Thyroid gland (tissue), 4 donors: ENCODE data around the gene CIAO2B. TPM values are rescaled to one million over a fixed set of nuclear protein-coding genes. Genes with fewer than 3 reads are reported as not detected.
A peak's percentile ranks its signal among the peaks of the same experiment; 100 is the strongest.
"Not testable (repeated sequence)": the region's sequence is repeated elsewhere in the genome, so short reads cannot be mapped to it uniquely, and the experiment has no call there.

Experiments used
- DNase-seq, 2 donors: peaks; one replicate each; pipeline ENCODE4 v3.0.0-alpha.2; 2019
- H3K27ac ChIP-seq, 3 donors: fragments of 200-600 bp; sonication (generic); 1 replicate in 2 of 3; 2 replicates in 1 of 3; pipeline ENCODE4 v1.5.1; 2016 to 2019; ENCODE audit warnings: mild to moderate bottlenecking in 1 of 3, moderate library complexity in 1 of 3
- H3K27me3 ChIP-seq: fragments of 200-600 bp; sonication (generic); one replicate; pipeline ENCODE4 v1.5.1; 2019
- H3K36me3 ChIP-seq, 2 donors: fragments of 200-600 bp; sonication (generic); one replicate each; pipeline ENCODE4 v1.5.1; 2016 to 2019
- H3K4me1 ChIP-seq, 2 donors: fragments of 200-600 bp; sonication (generic); one replicate each; pipeline ENCODE4 v1.5.1; 2017 to 2019
- H3K4me3 ChIP-seq, 3 donors: fragments of 200-600 bp; sonication (generic); replicated peaks in 1 of 3; 1 replicate in 2 of 3; 2 replicates in 1 of 3; pipeline ENCODE4 v1.5.1; 2016; ENCODE audit warnings: mild to moderate bottlenecking in 1 of 3
- H3K9me3 ChIP-seq: fragments of 200-600 bp; sonication (generic); one replicate; pipeline ENCODE4 v1.5.1; 2017
- POLR2A ChIP-seq, 2 donors: fragments of 450-650 bp; IDR thresholded peaks; one replicate each; pipeline ENCODE4 v1.6.1; 2017; ENCODE audit warnings: antibody characterized with exemption in 2 of 2, mild to moderate bottlenecking in 2 of 2, moderate library complexity in 1 of 2
- WGBS, 2 donors: methylation state at CpG; one replicate each; pipeline ENCODE4 v1.1.5; 2017; 5-methylcytosine and 5-hydroxymethylcytosine counted together
- intact Hi-C: fragments of 100-400 bp; cut with DNase I; formaldehyde crosslinking; loops from one replicate; pipeline ENCODE4 v1.15.1; 2023
- total RNA-seq, 4 donors: library from RNA; depleted of rRNA; stranded (reverse); fragments of >200 nt; gene quantifications; one replicate each; pipeline ENCODE4 v1.2.3, GENCODE V29; 2016
- TF ChIP-seq, protein P1 (sequence below), 6 experiments: fragments of 200-600 bp in 3 of 6; fragments of 450-650 bp in 3 of 6; sonication (generic) in 3 of 6; IDR thresholded peaks; one replicate each; pipeline ENCODE4 v1.5.1; 2016 to 2019; ENCODE audit warnings: antibody characterized with exemption in 6 of 6, mild to moderate bottlenecking in 2 of 6, inconsistent platforms in 1 of 6, moderate library complexity in 1 of 6

The CIAO2B gene
- total RNA-seq, 4 donors from 2014 or later: 29.4 to 113 (median 48.3) TPM

DNA sequence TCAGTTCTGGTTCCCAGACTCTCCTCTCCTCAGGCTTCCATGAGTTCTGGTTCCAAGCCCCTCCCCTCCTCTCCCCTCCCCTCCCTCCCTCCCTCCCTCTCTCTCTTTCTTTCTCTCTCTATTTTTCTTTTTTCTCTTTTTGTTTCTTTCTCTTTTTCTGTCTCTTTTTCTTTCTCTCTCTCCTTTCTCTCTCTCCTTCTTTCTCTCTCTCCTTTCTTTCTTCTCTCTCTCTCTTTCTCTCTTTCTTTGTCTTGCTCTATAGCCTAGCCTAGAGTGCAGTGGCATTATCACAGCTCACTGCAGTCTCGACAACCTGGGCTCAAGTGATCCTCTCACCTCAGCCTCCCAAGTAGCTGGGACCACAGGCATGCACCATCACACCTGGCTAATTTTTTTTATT, 26.1 kb upstream of the CIAO2B start:
- Histone ChIP-seq H3K4me1 (no peaks in the 10 kb centered on the region), H3K4me3 (no peak overlapping the region), H3K9me3 (no peaks in the 10 kb centered on the region), H3K36me3 (no peaks in the 10 kb centered on the region), H3K27me3 (no peaks in the 10 kb centered on the region), H3K27ac (no peak overlapping the region)
- WGBS, 2 donors: 90% methylated on average over 1 of the region's 1 CpG
- TF ChIP-seq, protein P1, sequence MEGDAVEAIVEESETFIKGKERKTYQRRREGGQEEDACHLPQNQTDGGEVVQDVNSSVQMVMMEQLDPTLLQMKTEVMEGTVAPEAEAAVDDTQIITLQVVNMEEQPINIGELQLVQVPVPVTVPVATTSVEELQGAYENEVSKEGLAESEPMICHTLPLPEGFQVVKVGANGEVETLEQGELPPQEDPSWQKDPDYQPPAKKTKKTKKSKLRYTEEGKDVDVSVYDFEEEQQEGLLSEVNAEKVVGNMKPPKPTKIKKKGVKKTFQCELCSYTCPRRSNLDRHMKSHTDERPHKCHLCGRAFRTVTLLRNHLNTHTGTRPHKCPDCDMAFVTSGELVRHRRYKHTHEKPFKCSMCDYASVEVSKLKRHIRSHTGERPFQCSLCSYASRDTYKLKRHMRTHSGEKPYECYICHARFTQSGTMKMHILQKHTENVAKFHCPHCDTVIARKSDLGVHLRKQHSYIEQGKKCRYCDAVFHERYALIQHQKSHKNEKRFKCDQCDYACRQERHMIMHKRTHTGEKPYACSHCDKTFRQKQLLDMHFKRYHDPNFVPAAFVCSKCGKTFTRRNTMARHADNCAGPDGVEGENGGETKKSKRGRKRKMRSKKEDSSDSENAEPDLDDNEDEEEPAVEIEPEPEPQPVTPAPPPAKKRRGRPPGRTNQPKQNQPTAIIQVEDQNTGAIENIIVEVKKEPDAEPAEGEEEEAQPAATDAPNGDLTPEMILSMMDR (IDR thresholded peaks at IDR 0.05): no peak
- TF ChIP-seq POLR2A (IDR thresholded peaks at IDR 0.05): no peak
- intact Hi-C loops: no loop called here
- DNase-seq: no peak

DNA sequence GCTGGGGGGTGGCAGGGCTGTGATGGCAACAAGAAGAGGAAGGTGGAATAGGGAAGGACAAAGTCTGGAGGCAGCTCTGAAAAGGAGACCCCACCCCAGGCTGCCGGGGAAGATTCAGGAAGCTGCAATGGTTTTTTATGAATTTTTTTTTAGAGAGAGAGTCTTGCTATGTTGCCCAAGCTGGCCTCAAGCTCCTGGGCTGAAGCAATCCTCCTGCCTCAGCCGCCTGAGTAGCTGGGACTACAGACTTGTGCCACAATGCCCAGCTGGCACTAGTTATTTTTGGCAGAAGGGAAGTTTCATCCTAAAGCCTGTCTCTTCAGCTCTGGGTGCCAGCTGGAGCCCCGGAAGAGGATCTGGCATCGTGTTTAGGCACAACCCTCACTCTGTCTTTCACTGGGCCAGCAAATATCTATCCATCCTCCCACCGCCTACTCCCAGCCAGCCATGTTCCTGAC, 25.5 kb upstream of the CIAO2B start:
- no peaks in the 10 kb centered on the region for H3K27me3 ChIP-seq
- TF ChIP-seq, protein P1 (IDR thresholded peaks at IDR 0.05): no peak
- no peak for TF ChIP-seq POLR2A (IDR thresholded peaks at IDR 0.05)
- no peaks in the 10 kb centered on the region for H3K4me1 ChIP-seq
- no peak overlapping the region for H3K4me3 ChIP-seq
- no peaks in the 10 kb centered on the region for H3K36me3 ChIP-seq
- WGBS, 2 donors: 71 to 74% methylated on average over 5 of the region's 5 CpGs
- intact Hi-C loops: no loop called here
- no peak for DNase-seq
- H3K9me3 ChIP-seq: no peaks in the 10 kb centered on the region
- no peak overlapping the region for H3K27ac ChIP-seq

DNA sequence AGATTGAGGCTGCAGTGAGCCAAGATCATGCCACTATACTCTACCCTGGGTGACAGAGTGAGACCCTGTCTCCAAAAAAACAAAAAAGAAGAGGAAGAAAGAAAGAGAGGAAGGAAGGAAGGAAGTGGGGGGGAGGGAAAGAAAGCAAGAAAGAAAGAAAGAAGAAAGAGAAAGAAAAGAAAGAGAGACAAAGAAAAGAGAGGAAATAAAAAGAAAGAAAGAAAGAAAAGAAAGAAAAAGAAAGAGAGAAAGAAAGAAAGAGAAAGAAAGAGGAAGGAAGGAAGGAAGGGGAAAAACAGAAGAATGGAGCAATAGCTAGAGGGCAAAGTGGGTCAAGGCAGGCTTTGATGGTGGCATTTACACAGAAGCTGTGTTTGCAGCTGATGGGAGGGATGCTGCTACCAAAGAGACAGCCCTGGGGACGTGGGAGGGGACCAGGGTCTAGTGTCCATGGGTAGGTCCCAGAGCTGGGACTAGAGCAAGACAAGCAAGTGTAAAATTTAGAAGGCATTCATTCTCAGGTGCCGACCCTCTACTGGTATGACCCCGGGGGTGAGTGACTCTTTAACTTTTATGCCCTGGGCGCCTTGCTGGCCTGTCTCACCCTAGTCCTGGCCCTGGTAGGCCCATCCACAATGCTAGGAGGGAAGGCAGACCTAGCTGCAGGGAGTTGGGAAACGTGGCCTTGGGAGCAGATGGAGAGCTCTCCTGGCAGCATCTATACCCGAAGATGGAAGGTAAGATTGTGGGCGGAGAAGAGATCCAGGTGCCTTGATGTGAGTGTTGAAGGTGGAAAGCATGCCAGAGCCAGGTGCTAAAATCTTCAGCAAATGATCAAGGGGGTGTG, 24.9 kb upstream of the CIAO2B start:
- H3K27ac ChIP-seq: no peak overlapping the region
- H3K36me3 ChIP-seq: no peaks in the 10 kb centered on the region
- intact Hi-C loops: no loop called here
- no peaks in the 10 kb centered on the region for H3K27me3 ChIP-seq
- TF ChIP-seq, protein P1 (IDR thresholded peaks at IDR 0.05): no peak
- no peak for DNase-seq
- H3K9me3 ChIP-seq: no peaks in the 10 kb centered on the region
- WGBS, 2 donors: 75 to 80% methylated on average over 7 of the region's 7 CpGs
- no peaks in the 10 kb centered on the region for H3K4me1 ChIP-seq
- no peak overlapping the region for H3K4me3 ChIP-seq

DNA sequence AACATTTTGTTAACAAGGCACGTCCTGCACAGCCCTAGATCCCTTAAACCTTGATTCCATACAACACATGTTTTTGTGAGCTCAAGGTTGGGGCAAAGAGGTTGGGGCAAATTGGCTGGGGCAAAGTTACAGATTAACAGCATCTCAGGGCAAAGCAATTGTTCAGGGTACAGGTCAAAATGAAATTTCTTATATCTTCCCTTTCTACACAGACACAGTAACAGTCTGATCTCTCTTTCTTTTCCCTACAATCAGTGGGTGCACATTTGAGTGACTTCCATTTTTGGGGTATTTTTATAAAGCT, 21.9 kb upstream of the CIAO2B start:
- H3K27ac ChIP-seq, H3K4me1 ChIP-seq, H3K27me3 ChIP-seq, H3K4me3 ChIP-seq, intact Hi-C loops, H3K36me3 ChIP-seq, H3K9me3 ChIP-seq, DNase-seq: not testable (repeated sequence)
- WGBS, 2 donors: 85 to 100% methylated on average over 1 of the region's 1 CpG

DNA sequence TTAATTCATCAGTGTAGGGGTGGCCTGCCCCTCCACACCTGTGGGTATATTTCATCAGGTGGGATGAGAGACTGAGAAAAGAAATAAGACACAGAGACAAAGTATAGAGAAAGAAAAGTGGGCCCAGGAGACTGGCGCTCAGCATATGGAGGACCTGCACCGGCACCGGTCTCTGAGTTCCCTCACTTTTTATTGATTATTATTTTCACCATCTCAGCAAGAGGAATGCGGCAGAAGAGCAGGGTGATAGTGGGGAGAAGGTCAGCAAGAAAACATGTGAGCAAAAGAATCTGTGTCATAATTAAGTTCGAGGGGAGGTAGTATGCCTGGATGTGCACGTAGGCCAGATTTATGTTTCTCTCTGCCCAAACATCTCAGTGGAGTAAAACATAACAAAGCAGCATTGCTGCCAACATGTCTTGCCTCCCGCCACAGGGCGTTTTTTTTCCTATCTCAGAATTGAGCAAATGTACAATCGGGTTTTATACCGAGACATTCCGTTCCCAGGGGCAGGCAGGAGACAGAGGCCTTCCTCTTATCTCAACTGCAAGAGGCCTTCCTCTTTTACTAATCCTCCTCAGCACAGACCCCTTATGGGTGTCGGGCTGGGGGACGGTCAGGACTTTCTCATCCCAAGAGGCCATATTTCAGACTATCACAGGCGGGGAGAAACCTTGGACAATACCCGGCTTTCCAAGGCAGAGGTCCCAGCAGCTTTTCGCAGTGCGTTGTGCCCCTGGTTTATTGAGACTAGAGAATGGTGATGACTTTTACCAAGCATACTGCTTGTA, 21.4 kb upstream of the CIAO2B start:
- H3K4me1 ChIP-seq, H3K4me3 ChIP-seq, H3K27me3 ChIP-seq, intact Hi-C loops, H3K9me3 ChIP-seq, H3K27ac ChIP-seq, DNase-seq, H3K36me3 ChIP-seq: not testable (repeated sequence)
- WGBS, 2 donors: 83 to 84% methylated on average over 17 of the region's 17 CpGs

DNA sequence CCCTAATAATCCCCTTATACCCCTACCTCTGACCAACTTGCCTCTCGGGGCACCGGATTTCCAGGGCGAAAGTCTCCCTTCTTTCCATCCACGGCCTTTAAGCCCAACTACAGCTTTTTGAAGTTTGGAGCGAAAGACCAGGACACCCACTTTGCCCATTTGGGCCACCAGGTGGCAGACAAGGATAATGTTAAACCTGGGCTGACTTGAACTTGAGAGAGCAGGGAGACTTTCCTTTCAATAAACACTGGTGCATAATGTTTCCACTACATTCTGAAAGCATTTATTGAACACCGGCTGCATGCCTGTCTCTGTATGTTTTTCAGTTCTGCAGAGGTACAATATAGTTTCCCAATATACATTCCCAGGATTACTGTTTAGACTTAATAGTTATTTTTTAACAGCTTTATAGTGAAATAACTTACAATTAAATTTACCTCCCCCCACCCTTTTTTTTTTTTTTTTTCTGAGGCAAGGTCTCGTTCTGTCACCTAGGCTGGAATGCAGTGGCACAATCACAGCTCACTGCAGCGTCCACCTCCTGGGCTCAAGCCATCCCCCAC, 20.0 kb upstream of the CIAO2B start:
- H3K4me3 ChIP-seq: no peak overlapping the region
- H3K36me3 ChIP-seq: no peaks in the 10 kb centered on the region
- TF ChIP-seq POLR2A (IDR thresholded peaks at IDR 0.05): no peak
- TF ChIP-seq, protein P1 (IDR thresholded peaks at IDR 0.05): peak; percentile 36 to 82 (median 76)
- intact Hi-C loops: no loop called here
- no peaks in the 10 kb centered on the region for H3K9me3 ChIP-seq
- peak; percentile 81 to 86 for DNase-seq
- 17% methylated on average over 8 of the region's 8 CpGs for WGBS, 2 donors
- H3K27ac ChIP-seq: no peak overlapping the region
- H3K4me1 ChIP-seq: no peaks in the 10 kb centered on the region
- H3K27me3 ChIP-seq: no peaks in the 10 kb centered on the region
